Mesothelial cell of epicardium (in vitro differentiated cells): Measurements from ENCODE around the gene PIF1. TPM values are rescaled to one million over a fixed set of nuclear protein-coding genes. Genes with fewer than 3 reads are reported as not detected.

Experiments
- DNase-seq, 2 experiments: peaks; one replicate each; pipeline ENCODE4 v3.0.0; 2021; ENCODE audit warnings: low spot score in 2 of 2; ENCODE audit not compliant: unreplicated experiment in 2 of 2
- H3K27ac Mint-ChIP-seq: 2 replicates; pipeline ENCODE4 v1.8.0; 2021; ENCODE audit warnings: mixed read lengths
- H3K27me3 Mint-ChIP-seq: 2 replicates; pipeline ENCODE4 v1.8.0; 2021; ENCODE audit warnings: low read depth, mixed read lengths
- H3K36me3 Mint-ChIP-seq: 2 replicates; pipeline ENCODE4 v1.8.0; 2021; ENCODE audit warnings: mixed read lengths
- H3K4me1 Mint-ChIP-seq: 2 replicates; pipeline ENCODE4 v1.8.0; 2021; ENCODE audit warnings: mixed read lengths
- H3K4me3 Mint-ChIP-seq: 2 replicates; pipeline ENCODE4 v1.8.0; 2021; ENCODE audit warnings: mild to moderate bottlenecking, moderate library complexity, mixed read lengths
- H3K9me3 Mint-ChIP-seq: 2 replicates; pipeline ENCODE4 v1.8.0; 2021; ENCODE audit warnings: mixed read lengths
- CTCF ChIP-seq: fragments of 200-600 bp; sonication (generic); IDR thresholded peaks from one replicate; pipeline ENCODE4 v1.5.0; 2021; ENCODE audit warnings: antibody characterized with exemption; ENCODE audit not compliant: unreplicated experiment
- total RNA-seq: library from RNA; stranded (reverse); gene quantifications from 3 replicates; pipeline ENCODE4 v1.2.1, GENCODE V29; 2021

Gene PIF1
- total RNA-seq, 1 donor from 2014 or later, result 10.8 TPM

- Mint-ChIP-seq H3K4me3 (no peak overlapping the region), H3K27me3 (no peaks in the 10 kb centered on the region), H3K36me3 (no peaks in the 10 kb centered on the region), H3K27ac (no peak overlapping the region), H3K4me1 (peaks cover 7% of the 10 kb centered on the region), H3K9me3 (no peaks in the 10 kb centered on the region)
- DNase-seq, result no peak
- no peak for TF ChIP-seq CTCF
Observed at GRCh38 chr15:64864068-64864467, 38.6 kb upstream of the PIF1 start.

- H3K4me1 Mint-ChIP-seq, result peaks cover 11% of the 10 kb centered on the region
- H3K27me3 Mint-ChIP-seq, result no peaks in the 10 kb centered on the region
- no peak overlapping the region for H3K27ac Mint-ChIP-seq
Observed at GRCh38 chr15:64862408-64862807, 37.0 kb upstream of the PIF1 start.

GRCh38 chr15:64861960-64862359 lies 36.5 kb upstream of the PIF1 start:
- no peak overlapping the region for H3K4me3 Mint-ChIP-seq
- no peaks in the 10 kb centered on the region for H3K36me3 Mint-ChIP-seq
- no peaks in the 10 kb centered on the region for H3K9me3 Mint-ChIP-seq
- no peak for DNase-seq
- H3K27me3 Mint-ChIP-seq, result no peaks in the 10 kb centered on the region
- H3K27ac Mint-ChIP-seq, result no peak overlapping the region
- peaks cover 15% of the 10 kb centered on the region for H3K4me1 Mint-ChIP-seq
- no peak for TF ChIP-seq CTCF

More at GRCh38 chr15:64862408-64862807, 37.0 kb upstream of the PIF1 start:
- no peaks in the 10 kb centered on the region for H3K36me3 Mint-ChIP-seq
- TF ChIP-seq CTCF, result no peak
- no peak for DNase-seq
- H3K9me3 Mint-ChIP-seq, result no peaks in the 10 kb centered on the region
- no peak overlapping the region for H3K4me3 Mint-ChIP-seq

GRCh38 chr15:64861331-64861730 lies 35.9 kb upstream of the PIF1 start:
- Mint-ChIP-seq H3K27me3 (no peaks in the 10 kb centered on the region), H3K4me3 (no peak overlapping the region), H3K4me1 (peaks cover 16% of the 10 kb centered on the region), H3K36me3 (no peaks in the 10 kb centered on the region), H3K9me3 (no peaks in the 10 kb centered on the region), H3K27ac (no peak overlapping the region)
- TF ChIP-seq CTCF, result no peak
- DNase-seq, result no peak

GRCh38 chr15:64859226-64859625 lies 33.8 kb upstream of the PIF1 start:
- Mint-ChIP-seq H3K36me3 (no peaks in the 10 kb centered on the region), H3K9me3 (no peaks in the 10 kb centered on the region), H3K27me3 (no peaks in the 10 kb centered on the region), H3K4me1 (peaks cover 17% of the 10 kb centered on the region), H3K27ac (no peak overlapping the region), H3K4me3 (no peak overlapping the region)
- TF ChIP-seq CTCF, result no peak
- no peak for DNase-seq

GRCh38 chr15:64858021-64858575 lies 32.7 kb upstream of the PIF1 start:
- no peaks in the 10 kb centered on the region for H3K36me3 Mint-ChIP-seq
- H3K9me3 Mint-ChIP-seq, result no peaks in the 10 kb centered on the region
- no peak for DNase-seq
- no peak overlapping the region for H3K4me3 Mint-ChIP-seq
- H3K27ac Mint-ChIP-seq, result no peak overlapping the region
- H3K27me3 Mint-ChIP-seq, result no peaks in the 10 kb centered on the region
- TF ChIP-seq CTCF, result no peak
- H3K4me1 Mint-ChIP-seq, result peaks cover 17% of the 10 kb centered on the region
